HL-60/S4 (cell line): ENCODE results near the gene SUSD6.
"Not testable (repeated sequence)": the region's sequence is repeated elsewhere in the genome, so short reads cannot be mapped to it uniquely, and the experiment has no call there.

ENCODE experiments used
- in situ Hi-C: fragments of 300-500 bp; cut with MboI; formaldehyde crosslinking; loops from 2 replicates; pipeline ENCODE4 v1.14.3; 2022; ENCODE audit warnings: low sequenced_read_pairs

The SUSD6 gene

DNA sequence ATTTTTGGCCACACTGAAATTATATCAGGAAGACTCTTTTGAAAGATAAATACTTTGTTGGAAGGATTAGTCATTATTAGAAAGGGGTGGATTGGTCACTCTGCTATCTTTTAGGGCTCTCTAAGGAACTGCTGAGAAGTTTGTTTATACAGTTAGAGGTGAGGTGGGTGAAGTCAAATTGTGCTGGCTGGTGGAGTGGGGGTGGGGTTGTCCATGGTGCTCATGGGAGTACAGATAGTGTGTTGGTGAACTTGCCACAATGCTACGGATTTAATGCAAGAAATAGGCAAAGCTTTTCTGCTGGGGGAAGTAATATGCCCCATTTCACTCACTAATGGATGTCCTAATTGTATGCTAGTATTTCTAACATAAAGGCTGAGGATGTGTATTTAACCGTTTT is 35.8 kb downstream of the SUSD6 start:
- in situ Hi-C loops = no loop called here

- in situ Hi-C loops = not testable (repeated sequence)
Measured at GRCh38 chr14:69647642-69648041, 36.2 kb downstream of the SUSD6 start.

DNA sequence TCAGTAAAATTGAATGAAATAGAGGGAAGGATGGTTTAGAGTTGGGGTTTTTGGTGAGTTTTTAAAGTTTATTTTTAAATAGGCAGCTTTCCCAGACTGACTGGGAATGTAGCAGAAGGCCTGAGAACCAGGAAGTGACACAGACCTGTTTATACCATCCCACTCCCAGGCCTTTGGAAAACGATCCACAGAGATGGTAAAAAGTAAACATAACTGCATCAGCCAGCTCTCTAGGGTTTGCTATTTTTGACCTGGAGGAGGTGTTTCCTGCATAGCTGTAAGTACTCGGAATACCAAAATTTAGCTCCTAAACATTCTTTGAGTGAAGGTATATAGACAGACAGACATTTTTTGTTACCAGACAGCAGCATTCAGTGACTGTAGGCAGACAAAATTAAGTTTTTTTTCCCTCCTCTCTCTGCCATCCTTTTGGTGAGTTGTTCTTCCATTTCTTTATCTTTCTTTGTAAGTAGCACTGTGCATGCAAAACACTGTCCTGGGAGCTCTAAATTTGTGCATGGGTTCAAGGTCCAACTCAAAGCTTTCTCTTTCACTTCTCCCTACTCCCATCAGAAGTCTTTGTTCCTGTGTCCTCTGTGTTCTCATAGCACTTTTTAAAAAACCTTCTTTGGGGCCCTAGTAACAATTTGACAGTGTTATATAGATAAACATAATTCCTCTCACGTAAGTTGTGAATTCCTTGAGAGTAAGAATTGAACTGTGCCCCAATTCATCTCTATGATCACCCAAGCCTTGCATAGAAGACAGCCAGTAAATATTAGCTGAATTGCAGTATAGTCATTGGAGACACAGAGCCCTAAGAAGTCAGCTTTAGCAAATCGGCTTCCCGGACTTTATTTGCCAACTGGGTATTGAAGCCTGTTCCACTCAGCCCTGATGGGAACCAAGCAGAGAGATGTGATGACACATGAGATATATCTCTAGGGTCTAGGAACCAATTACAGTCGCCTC is 37.4 kb downstream of the SUSD6 start:
- in situ Hi-C loops = no loop called here

DNA sequence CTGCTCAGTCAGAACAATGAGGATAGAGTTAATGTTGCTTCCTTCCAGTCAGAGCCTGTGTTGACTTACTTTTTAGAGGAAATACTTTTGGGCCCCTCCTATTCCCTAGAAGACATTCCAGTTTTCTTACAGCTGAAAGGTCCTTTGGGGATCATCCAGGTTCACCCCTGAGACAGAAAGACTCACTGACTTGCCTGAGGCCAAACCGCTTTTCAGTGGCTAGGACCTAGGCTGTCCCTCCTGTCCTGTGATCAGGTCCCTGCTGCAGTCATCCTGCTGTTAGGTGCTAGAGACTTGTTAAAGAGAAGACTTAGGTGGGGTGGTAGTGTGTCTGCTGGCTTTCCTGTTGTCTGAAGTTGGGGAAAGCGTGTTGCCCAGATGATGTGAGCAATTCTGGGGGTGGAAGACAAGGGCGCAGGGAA is 39.6 kb downstream of the SUSD6 start:
- in situ Hi-C loops = no loop called here

- in situ Hi-C loops = no loop called here
Measured at GRCh38 chr14:69651664-69652063, 40.3 kb downstream of the SUSD6 start.

DNA sequence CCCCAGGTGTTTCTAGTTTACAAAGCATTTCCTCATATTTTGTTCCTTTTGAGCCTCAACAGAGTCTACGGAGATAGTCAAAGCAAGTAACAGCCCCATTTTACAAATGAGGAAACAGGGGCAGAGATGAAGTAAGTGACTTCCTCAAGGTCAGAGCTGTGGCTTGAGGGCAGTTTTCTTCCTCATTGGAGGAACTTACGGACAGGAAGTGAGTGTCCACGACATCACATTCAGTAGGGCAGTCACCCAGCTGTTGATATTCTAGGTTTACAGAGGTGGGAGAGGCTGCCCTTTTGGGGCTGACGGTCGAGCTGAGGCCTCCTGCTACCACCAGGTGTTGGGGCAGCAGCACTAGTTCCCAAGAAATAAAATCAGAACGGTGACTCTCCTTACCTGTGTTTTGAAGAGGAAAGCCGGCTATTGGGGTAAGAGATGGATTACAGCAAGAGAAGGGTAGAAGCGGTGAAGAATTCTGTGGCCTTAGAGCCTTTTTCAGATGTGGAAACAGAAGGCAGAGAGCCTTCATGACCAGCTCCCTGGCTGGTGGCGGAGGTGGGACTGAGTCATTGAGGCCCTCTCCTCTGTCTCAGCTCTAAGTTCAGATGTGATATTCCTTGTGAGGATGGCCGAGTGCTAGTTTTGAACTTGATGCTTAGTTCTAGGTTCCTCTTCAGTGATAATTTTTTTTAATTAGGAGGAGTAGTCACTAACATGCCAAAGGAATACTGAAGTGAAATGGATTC is 41.7 kb downstream of the SUSD6 start:
- in situ Hi-C loops = no loop called here

- in situ Hi-C loops = no loop called here
Measured at GRCh38 chr14:69654116-69654515, 42.7 kb downstream of the SUSD6 start.

DNA sequence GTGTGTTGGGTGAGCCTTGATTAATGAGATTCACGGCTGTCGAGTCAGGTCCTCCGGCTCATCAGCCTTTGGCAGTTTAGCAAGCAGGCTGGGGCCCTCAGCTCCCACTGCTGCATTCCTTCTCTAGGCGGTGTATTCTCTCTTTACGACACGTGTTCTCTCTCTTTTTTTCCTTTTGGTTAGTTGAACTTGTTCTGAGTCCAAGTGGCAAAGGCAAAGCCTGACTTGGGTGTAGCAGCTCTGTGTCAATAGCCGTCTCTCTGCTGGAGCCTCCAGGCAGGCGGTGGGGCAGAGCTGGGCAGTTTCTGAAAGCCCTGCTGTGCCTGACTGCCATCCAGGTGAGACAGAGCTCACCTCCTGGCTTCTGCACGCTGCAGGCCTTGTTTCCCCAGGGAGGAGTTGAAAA is 46.6 kb downstream of the SUSD6 start:
- in situ Hi-C loops = no loop called here

- in situ Hi-C loops = no loop called here
Measured at GRCh38 chr14:69658664-69659261, 47.4 kb downstream of the SUSD6 start.

DNA sequence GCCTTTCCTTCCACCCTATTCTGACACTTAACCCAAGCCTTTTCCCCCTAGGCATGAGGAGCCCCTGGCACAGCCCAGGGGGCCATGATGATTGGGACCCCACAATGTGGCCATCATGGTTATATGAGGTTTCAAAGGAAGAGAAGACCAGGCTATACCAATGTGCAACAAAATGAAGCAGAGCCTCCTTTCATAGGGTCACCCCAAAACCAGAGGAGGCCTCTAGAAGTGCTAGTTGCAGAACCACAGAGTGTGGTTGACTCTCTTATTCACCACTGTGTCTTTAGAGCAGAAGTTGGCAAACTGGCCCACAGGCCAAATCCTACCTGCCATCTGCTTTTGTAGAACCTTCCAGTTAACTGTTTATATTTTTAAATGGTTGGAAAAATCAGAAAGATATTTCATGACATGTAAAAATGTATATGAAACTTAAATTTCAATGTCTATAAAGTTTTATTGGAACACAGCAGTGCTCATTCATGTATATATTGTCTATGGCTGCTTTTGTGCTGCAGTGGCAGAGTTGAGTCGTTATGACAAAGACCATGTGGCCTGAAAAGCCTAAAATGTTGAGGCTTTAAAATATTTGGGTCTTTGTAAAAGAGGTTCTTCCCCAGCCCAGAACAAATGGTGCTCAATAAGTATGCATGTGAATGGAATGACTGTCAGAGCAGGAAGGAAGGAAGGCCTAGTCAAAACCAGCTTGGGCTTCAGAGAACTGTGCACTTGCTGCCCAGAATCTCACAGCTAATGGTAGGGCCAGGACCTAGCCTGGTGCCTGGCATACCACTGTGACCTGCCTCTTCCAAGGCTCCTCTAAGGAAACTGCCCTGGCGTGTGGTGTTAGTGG is 49.2 kb downstream of the SUSD6 start:
- in situ Hi-C loops = no loop called here

DNA sequence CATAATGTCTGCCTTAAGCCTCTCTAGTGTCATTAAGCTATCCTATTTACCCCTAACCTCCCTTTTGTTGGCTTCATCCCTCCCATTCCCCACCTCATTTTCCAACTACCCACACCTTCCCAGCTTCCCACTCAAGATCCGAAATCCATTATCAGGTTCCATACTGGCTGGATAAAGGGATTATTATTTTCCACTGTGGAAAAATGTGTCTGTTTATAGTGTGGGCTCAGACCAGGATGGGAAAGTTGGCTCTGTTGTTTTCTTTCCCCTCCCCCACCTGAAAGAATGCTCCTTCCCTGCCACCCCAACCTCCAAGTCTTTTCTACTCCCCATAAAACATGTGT is 49.8 kb downstream of the SUSD6 start:
- in situ Hi-C loops = no loop called here

DNA sequence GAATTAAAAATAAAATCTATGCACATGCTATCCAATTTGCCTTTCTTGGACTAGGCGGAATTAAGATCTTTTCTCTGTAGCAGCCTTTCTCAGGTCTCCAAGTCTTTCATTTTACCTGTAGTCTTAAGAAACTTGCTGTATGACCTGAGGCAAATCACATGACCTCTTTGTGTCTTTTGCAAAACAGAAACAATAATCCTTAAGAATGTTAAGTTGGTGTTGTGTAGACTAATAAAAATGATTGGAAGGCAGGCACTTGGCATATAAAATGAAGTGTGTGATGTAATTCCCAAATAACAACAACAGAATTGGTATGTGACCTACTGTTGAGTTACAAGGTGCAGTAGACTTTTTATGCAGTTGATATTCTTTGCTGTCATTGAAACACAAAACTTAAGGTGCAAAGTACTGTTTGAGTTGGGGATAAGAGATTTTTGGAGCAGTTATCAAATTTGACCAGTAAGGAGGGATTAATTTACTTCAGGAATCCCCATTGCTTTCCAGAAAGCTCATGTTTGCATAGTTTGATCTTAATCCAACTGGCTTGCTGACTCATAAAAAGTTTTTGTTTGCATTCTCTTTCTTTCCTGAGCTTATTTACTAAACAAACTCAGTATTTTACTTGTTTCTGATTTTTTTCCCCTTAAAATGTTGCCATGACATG is 51.4 kb downstream of the SUSD6 start:
- in situ Hi-C loops = no loop called here

DNA sequence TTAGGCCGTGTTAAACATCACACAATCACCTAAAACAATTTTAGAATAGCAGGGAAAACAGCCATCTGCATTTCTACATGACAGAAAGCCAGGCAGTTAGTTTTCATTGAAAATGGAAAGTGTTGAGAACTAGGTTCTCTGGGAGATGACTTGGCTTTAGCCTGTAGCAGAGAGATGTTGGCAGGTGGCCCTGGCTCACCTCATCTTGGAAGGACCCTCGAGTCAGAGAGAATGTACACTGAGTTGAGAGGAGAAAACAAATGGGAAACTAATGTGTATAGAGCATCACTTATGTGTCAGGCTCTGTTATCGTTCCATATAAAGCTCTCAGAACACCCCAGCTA is 51.9 kb downstream of the SUSD6 start:
- in situ Hi-C loops = no loop called here

DNA sequence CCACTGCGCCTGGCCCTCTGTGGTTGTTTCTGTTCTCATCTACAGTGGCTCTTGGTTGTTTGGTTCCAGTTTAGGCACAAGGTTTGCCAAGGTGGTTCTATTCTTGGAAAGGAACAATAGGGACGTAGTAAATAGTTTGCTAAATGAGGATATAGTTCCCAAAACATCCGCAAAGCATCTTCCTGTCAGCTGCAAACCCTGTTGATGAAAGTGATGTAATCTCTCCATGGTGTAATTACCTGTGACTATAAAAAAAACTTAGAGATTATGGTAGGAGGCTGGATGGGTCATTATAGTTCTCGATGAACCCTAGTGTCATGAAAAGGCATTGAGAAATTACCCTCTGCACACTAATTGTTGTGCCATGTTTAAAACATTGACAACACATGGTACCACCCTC is 52.9 kb downstream of the SUSD6 start:
- in situ Hi-C loops = no loop called here

DNA sequence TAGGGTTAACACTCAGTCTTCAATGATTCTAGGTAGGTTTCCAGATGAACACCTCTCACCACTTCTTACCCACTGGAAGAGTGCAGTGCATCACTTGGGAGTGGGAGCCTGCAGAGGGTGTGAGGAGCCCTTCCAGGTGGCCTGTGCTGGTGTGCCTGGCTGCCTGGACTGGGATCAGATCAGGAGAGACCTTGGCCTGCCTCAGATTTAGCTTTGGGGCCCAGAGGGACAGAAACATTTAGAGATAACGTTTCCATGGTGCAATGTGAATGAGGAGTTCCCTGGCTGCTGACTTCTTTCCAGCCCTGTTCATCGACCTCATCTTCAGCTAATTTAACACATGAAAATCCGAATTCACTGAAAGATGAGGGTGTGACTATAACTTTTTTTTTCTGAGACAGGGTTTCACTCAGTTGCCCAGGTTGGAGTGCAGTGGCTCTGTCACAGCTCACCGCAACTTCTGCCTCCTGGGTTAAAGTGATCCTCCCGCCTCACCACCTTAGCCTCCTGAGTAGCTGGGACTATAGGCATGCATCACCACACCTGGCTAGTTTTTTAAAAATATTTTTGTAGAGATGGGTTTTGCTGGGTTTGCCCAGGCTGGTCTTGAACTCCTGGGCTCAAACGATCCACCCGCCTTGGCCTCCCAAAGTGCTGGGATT is 53.6 kb downstream of the SUSD6 start:
- in situ Hi-C loops = no loop called here

DNA sequence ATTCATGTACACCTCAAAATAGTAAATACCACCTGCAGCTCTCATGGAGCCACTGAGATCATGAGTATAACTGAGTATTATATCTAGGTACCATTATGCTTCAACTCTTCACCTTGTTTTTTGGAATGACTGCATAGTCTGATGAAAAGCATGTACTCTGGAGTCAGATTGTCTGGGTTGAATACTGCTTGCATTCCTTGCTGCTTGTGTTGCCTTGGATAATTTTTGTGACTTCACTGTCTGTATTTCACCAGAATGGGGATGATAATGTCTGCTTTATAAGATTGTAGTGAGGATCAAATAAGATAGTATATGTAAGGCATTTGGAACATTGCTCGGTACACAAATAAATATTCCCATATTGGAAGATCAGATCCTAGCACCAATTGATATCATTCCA is 54.2 kb downstream of the SUSD6 start:
- in situ Hi-C loops = no loop called here

GRCh38 chr14:69666112-69666511 is 54.7 kb downstream of the SUSD6 start:
- in situ Hi-C loops = no loop called here

GRCh38 chr14:69666690-69667211 is 55.4 kb downstream of the SUSD6 start:
- in situ Hi-C loops = no loop called here

- in situ Hi-C loops = no loop called here
Measured at GRCh38 chr14:69667938-69668335, 56.5 kb downstream of the SUSD6 start.

- in situ Hi-C loops = no loop called here
Measured at GRCh38 chr14:69669375-69669774, 58.0 kb downstream of the SUSD6 start.
